Measurements from ENCODE around the gene CAMK2D.

GRCh38 chr4:113665036-113665435 is 96.5 kb downstream of the CAMK2D start:
- TF ChIP-seq CTCF (conservative IDR thresholded peaks at IDR 0.05), result no peak
- TF ChIP-seq EZH2 (IDR thresholded peaks at IDR 0.05; ENCODE audit: low read depth), result no peak

Measured in PC-9 (cell line).